HEK293 (cell line): ENCODE data around the gene CNBP.

Experiments
- GFI1B ChIP-seq: fragments of 450-650 bp; formaldehyde crosslinking; IDR thresholded peaks from 2 replicates; pipeline ENCODE4 v1.5.1; 2016; ENCODE audit warnings: missing biosample characterization, missing genetic modification characterization
- IKZF3 ChIP-seq: fragments of 450-650 bp; IDR thresholded peaks from 2 replicates; pipeline ENCODE4 v1.5.0; 2018; ENCODE audit warnings: missing biosample characterization, mild to moderate bottlenecking, missing genetic modification characterization, moderate library complexity
- OVOL3 ChIP-seq: fragments of 450-650 bp; formaldehyde crosslinking; IDR thresholded peaks from 2 replicates; pipeline ENCODE4 v1.5.1; 2016; ENCODE audit warnings: missing biosample characterization, missing genetic modification characterization
- PRDM1 ChIP-seq: fragments of 450-650 bp; formaldehyde crosslinking; IDR thresholded peaks from 2 replicates; pipeline ENCODE4; 2016; ENCODE audit warnings: missing biosample characterization, missing genetic modification characterization
- SETDB1 ChIP-seq: IDR thresholded peaks from one replicate; pipeline ENCODE4 v1.6.1; 2017; ENCODE audit warnings: mild to moderate bottlenecking, low read length, moderate library complexity, mixed read lengths; ENCODE audit not compliant: insufficient read length
- SP3 ChIP-seq: fragments of 450-650 bp; formaldehyde crosslinking; IDR thresholded peaks from 2 replicates; pipeline ENCODE4 v1.5.1; 2016; ENCODE audit warnings: missing biosample characterization, missing genetic modification characterization
- YY2 ChIP-seq: fragments of 450-650 bp; formaldehyde crosslinking; IDR thresholded peaks from 2 replicates; pipeline ENCODE4 v1.5.1; 2016; ENCODE audit warnings: missing biosample characterization, missing genetic modification characterization
- ZBTB17 ChIP-seq: fragments of 450-650 bp; formaldehyde crosslinking; IDR thresholded peaks from 2 replicates; pipeline ENCODE4 v1.5.1; 2016; ENCODE audit warnings: missing biosample characterization, missing genetic modification characterization
- ZBTB21 ChIP-seq: fragments of 450-650 bp; formaldehyde crosslinking; IDR thresholded peaks from 2 replicates; pipeline ENCODE4 v1.5.1; 2017; ENCODE audit warnings: missing biosample characterization, missing genetic modification characterization
- ZFP37 ChIP-seq: fragments of 450-650 bp; formaldehyde crosslinking; IDR thresholded peaks from 2 replicates; pipeline ENCODE4 v1.5.1; 2016; ENCODE audit warnings: missing biosample characterization, missing genetic modification characterization
- ZFP69B ChIP-seq: fragments of 450-650 bp; formaldehyde crosslinking; IDR thresholded peaks from 2 replicates; pipeline ENCODE4 v1.5.1; 2016; ENCODE audit warnings: missing biosample characterization, missing genetic modification characterization
- ZNF121 ChIP-seq: fragments of 450-650 bp; formaldehyde crosslinking; IDR thresholded peaks from 2 replicates; pipeline ENCODE4 v1.5.1; 2016; ENCODE audit warnings: missing biosample characterization, missing genetic modification characterization
- ZNF132 ChIP-seq: fragments of 450-650 bp; formaldehyde crosslinking; IDR thresholded peaks from 2 replicates; pipeline ENCODE4 v1.5.1; 2017; ENCODE audit warnings: missing biosample characterization, missing genetic modification characterization, borderline replicate concordance
- ZNF140 ChIP-seq: fragments of 450-650 bp; formaldehyde crosslinking; IDR thresholded peaks from 2 replicates; pipeline ENCODE4 v1.5.1; 2016; ENCODE audit warnings: missing biosample characterization, missing genetic modification characterization
- ZNF184 ChIP-seq: fragments of 450-650 bp; IDR thresholded peaks from 2 replicates; pipeline ENCODE4 v1.5.1; 2018; ENCODE audit warnings: missing biosample characterization, mild to moderate bottlenecking, missing genetic modification characterization
- ZNF24 ChIP-seq: fragments of 450-650 bp; formaldehyde crosslinking; IDR thresholded peaks from 2 replicates; pipeline ENCODE4 v1.5.1; 2016; ENCODE audit warnings: missing biosample characterization, missing genetic modification characterization
- ZNF324 ChIP-seq: fragments of 450-650 bp; formaldehyde crosslinking; IDR thresholded peaks from 2 replicates; pipeline ENCODE4 v1.5.1; 2016; ENCODE audit warnings: missing biosample characterization, missing genetic modification characterization
- ZNF335 ChIP-seq: fragments of 450-650 bp; formaldehyde crosslinking; conservative IDR thresholded peaks from 2 replicates; pipeline ENCODE4 v1.5.1; 2016; ENCODE audit warnings: missing biosample characterization, missing genetic modification characterization
- ZNF394 ChIP-seq: fragments of 450-650 bp; formaldehyde crosslinking; IDR thresholded peaks from 2 replicates; pipeline ENCODE4 v1.5.1; 2016; ENCODE audit warnings: missing biosample characterization, missing genetic modification characterization, mild to moderate bottlenecking, moderate library complexity, borderline replicate concordance
- ZNF473 ChIP-seq: fragments of 450-650 bp; formaldehyde crosslinking; IDR thresholded peaks from 2 replicates; pipeline ENCODE4 v1.5.1; 2017; ENCODE audit warnings: missing biosample characterization, missing genetic modification characterization
- ZNF501 ChIP-seq: fragments of 450-650 bp; formaldehyde crosslinking; IDR thresholded peaks from 2 replicates; pipeline ENCODE4 v1.5.1; 2016; ENCODE audit warnings: missing biosample characterization, missing genetic modification characterization
- ZNF558 ChIP-seq: fragments of 450-650 bp; formaldehyde crosslinking; IDR thresholded peaks from 2 replicates; pipeline ENCODE4 v1.5.1; 2016; ENCODE audit warnings: missing biosample characterization, missing genetic modification characterization
- ZNF561 ChIP-seq: fragments of 450-650 bp; IDR thresholded peaks from 2 replicates; pipeline ENCODE4 v1.5.1; 2018; ENCODE audit warnings: missing biosample characterization, missing genetic modification characterization, borderline replicate concordance
- ZNF610 ChIP-seq: fragments of 450-650 bp; formaldehyde crosslinking; IDR thresholded peaks from 2 replicates; pipeline ENCODE4 v1.5.1; 2016; ENCODE audit warnings: missing biosample characterization, missing genetic modification characterization, borderline replicate concordance
- ZNF624 ChIP-seq: fragments of 450-650 bp; formaldehyde crosslinking; IDR thresholded peaks from 2 replicates; pipeline ENCODE4 v1.5.1; 2017; ENCODE audit warnings: missing biosample characterization, missing genetic modification characterization
- ZNF626 ChIP-seq: fragments of 450-650 bp; sonication (Bioruptor Pico); formaldehyde crosslinking; IDR thresholded peaks from 2 replicates; pipeline ENCODE4 v1.5.1; 2018; ENCODE audit warnings: missing biosample characterization, missing genetic modification characterization, inconsistent platforms
- ZNF664 ChIP-seq: fragments of 450-650 bp; formaldehyde crosslinking; IDR thresholded peaks from 2 replicates; pipeline ENCODE4 v1.5.1; 2016; ENCODE audit warnings: missing biosample characterization, missing genetic modification characterization
- ZNF76 ChIP-seq: fragments of 450-650 bp; formaldehyde crosslinking; IDR thresholded peaks from 2 replicates; pipeline ENCODE4; 2016; ENCODE audit warnings: low read depth, missing biosample characterization, missing genetic modification characterization, borderline replicate concordance
- ZXDB ChIP-seq: fragments of 450-650 bp; formaldehyde crosslinking; IDR thresholded peaks from 2 replicates; pipeline ENCODE4 v1.5.1; 2016; ENCODE audit warnings: missing biosample characterization, missing genetic modification characterization
- TF ChIP-seq, protein P1 (sequence below): IDR thresholded peaks from 2 replicates; pipeline ENCODE4 v1.6.1; 2011; ENCODE audit warnings: mild to moderate bottlenecking, low read depth, low read length, borderline replicate concordance
- TF ChIP-seq, protein P2 (sequence below): fragments of 450-650 bp; formaldehyde crosslinking; optimal IDR thresholded peaks from 2 replicates; pipeline ENCODE3; 2016; ENCODE audit warnings: missing biosample characterization, mild to moderate bottlenecking, missing genetic modification characterization
- TF ChIP-seq, protein P3 (sequence below): fragments of 450-650 bp; formaldehyde crosslinking; IDR thresholded peaks from 2 replicates; pipeline ENCODE4 v1.5.1; 2016; ENCODE audit warnings: missing biosample characterization, missing genetic modification characterization
- TF ChIP-seq, protein P4 (sequence below): fragments of 450-650 bp; formaldehyde crosslinking; IDR thresholded peaks from 2 replicates; pipeline ENCODE4 v1.5.1; 2016; ENCODE audit warnings: missing biosample characterization, missing genetic modification characterization

CNBP gene

DNA sequence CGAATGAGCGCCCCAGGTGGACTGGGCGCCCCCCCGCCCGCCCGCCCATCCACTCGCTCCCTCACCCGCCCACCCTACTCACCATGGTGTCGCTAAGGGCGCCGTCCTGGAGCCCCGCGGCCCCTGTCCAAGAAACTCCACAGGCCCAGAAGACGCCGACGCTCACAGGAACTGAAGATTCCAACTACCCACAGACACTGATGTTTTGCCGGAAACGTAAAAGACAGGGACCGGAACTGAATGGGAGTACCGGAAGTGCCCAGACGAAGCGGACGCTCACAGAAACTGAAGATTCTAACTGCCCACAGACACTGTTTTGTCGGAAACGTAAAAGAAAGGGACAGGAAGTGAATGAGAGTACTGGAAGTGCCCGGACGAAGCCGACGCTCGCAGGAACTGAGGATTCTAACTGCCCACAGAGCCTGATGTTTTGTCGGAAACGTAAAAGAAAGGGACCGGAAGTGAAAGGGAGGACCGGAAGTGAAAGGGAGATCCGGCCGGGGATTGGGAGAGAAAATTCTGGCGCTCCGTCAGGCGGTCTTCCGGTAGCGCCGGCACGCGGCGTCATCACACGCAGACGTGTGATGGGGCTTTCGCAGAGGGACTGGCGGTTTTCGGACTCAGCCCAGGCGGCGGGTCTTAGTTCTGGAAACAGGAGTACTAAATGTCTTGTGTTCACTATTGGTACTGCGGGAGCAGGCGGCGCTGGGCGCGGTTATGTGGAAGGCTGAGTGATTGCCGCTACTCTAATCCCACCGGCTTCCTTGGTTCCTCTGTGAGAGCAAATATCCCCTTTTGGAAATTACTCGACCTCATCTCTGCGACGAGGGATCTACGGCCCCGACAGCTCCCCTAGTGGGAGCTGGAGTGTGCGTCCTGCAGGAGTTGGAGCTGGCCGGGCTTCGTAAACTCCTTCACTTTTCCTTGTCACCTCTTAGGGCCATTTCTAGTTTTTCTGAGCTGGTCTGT, 22.5 kb downstream of the CNBP start, which contains the start of gene ISY1 (continued):
- no peak for TF ChIP-seq ZNF132
- TF ChIP-seq PRDM1 (tag by site-specific recombination): peak; percentile 98
- TF ChIP-seq SETDB1: peak; percentile 37
- no peak for TF ChIP-seq GFI1B (tag by site-specific recombination)
- TF ChIP-seq ZNF184 (tag by site-specific recombination): no peak
- TF ChIP-seq ZXDB (tag by site-specific recombination): peak; percentile 94
- TF ChIP-seq ZNF664 (tag by site-specific recombination): peak; percentile 57; the same call in 1 of the 2 replicates
- TF ChIP-seq ZFP69B: peak; percentile 46; the same call in 1 of the 2 replicates
- no peak for TF ChIP-seq ZNF473 (tag by site-specific recombination)
- TF ChIP-seq, protein P1, sequence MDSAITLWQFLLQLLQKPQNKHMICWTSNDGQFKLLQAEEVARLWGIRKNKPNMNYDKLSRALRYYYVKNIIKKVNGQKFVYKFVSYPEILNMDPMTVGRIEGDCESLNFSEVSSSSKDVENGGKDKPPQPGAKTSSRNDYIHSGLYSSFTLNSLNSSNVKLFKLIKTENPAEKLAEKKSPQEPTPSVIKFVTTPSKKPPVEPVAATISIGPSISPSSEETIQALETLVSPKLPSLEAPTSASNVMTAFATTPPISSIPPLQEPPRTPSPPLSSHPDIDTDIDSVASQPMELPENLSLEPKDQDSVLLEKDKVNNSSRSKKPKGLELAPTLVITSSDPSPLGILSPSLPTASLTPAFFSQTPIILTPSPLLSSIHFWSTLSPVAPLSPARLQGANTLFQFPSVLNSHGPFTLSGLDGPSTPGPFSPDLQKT: peak; percentile 92
- TF ChIP-seq IKZF3 (tag by site-specific recombination): peak; percentile 49; the same call in 1 of the 2 replicates
- TF ChIP-seq ZNF610 (tag by site-specific recombination): peak; percentile 64
- peak; percentile 91; the same call in 1 of the 2 replicates for TF ChIP-seq ZNF501
- peak; percentile 68 for TF ChIP-seq YY2 (tag by site-specific recombination)
- peak; percentile 77 for TF ChIP-seq ZNF324
- no peak for TF ChIP-seq ZNF626
- peak; percentile 84 for TF ChIP-seq ZBTB17 (tag by site-specific recombination)
- TF ChIP-seq ZNF394 (tag by site-specific recombination): peak; percentile 88
- peak; percentile 92 for TF ChIP-seq ZNF561
- TF ChIP-seq, protein P2, sequence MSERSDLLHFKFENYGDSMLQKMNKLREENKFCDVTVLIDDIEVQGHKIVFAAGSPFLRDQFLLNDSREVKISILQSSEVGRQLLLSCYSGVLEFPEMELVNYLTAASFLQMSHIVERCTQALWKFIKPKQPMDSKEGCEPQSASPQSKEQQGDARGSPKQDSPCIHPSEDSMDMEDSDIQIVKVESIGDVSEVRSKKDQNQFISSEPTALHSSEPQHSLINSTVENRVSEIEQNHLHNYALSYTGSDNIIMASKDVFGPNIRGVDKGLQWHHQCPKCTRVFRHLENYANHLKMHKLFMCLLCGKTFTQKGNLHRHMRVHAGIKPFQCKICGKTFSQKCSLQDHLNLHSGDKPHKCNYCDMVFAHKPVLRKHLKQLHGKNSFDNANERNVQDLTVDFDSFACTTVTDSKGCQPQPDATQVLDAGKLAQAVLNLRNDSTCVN (tag by site-specific recombination): peak; percentile 36
- TF ChIP-seq ZNF624 (tag by site-specific recombination): no peak
- TF ChIP-seq, protein P3, sequence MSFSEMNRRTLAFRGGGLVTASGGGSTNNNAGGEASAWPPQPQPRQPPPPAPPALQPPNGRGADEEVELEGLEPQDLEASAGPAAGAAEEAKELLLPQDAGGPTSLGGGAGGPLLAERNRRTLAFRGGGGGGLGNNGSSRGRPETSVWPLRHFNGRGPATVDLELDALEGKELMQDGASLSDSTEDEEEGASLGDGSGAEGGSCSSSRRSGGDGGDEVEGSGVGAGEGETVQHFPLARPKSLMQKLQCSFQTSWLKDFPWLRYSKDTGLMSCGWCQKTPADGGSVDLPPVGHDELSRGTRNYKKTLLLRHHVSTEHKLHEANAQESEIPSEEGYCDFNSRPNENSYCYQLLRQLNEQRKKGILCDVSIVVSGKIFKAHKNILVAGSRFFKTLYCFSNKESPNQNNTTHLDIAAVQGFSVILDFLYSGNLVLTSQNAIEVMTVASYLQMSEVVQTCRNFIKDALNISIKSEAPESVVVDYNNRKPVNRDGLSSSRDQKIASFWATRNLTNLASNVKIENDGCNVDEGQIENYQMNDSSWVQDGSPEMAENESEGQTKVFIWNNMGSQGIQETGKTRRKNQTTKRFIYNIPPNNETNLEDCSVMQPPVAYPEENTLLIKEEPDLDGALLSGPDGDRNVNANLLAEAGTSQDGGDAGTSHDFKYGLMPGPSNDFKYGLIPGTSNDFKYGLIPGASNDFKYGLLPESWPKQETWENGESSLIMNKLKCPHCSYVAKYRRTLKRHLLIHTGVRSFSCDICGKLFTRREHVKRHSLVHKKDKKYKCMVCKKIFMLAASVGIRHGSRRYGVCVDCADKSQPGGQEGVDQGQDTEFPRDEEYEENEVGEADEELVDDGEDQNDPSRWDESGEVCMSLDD (tag by site-specific recombination): no peak
- no peak for TF ChIP-seq ZNF140 (tag by site-specific recombination)
- TF ChIP-seq ZNF24 (tag by site-specific recombination): peak; percentile 73; the same call in 1 of the 2 replicates
- TF ChIP-seq, protein P4, sequence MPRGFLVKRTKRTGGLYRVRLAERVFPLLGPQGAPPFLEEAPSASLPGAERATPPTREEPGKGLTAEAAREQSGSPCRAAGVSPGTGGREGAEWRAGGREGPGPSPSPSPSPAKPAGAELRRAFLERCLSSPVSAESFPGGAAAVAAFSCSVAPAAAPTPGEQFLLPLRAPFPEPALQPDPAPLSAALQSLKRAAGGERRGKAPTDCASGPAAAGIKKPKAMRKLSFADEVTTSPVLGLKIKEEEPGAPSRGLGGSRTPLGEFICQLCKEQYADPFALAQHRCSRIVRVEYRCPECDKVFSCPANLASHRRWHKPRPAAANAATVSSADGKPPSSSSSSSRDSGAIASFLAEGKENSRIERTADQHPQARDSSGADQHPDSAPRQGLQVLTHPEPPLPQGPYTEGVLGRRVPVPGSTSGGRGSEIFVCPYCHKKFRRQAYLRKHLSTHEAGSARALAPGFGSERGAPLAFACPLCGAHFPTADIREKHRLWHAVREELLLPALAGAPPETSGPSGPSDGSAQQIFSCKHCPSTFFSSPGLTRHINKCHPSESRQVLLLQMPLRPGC (tag by site-specific recombination): peak; percentile 27; the same call in 1 of the 2 replicates
- peak; percentile 66; the same call in 1 of the 2 replicates for TF ChIP-seq OVOL3 (tag by site-specific recombination)
- TF ChIP-seq ZFP37: peak; percentile 71; the same call in 1 of the 2 replicates
- peak; percentile 73 for TF ChIP-seq ZNF335 (tag by site-specific recombination)
- TF ChIP-seq ZNF558: peak; percentile 18; the same call in 1 of the 2 replicates
- no peak for TF ChIP-seq ZNF121 (tag by site-specific recombination)
- TF ChIP-seq SP3 (tag by site-specific recombination): peak; percentile 82
- peak; percentile 76 for TF ChIP-seq ZBTB21 (tag by site-specific recombination)
- peak; percentile 80; the same call in 1 of the 2 replicates for TF ChIP-seq ZNF76
